AG04450 (cell line): ENCODE measurements around the gene MALRD1. TPM values are rescaled to one million over a fixed set of nuclear protein-coding genes. Genes with fewer than 3 reads are reported as not detected.

Experiments used
- CTCF ChIA-PET: fragments of 300-600, 350-600 bp; formaldehyde crosslinking; extraction: SDS; loops from one replicate; lab custom pipeline; 2022; ENCODE audit warnings: antibody characterized with exemption, inconsistent platforms; lab: Charles Lee
- POLR2A ChIA-PET: fragments of 350-600 bp; formaldehyde crosslinking; extraction: SDS; loops from one replicate; lab custom pipeline; 2021; ENCODE audit warnings: antibody characterized with exemption, inconsistent platforms; lab: Yijun Ruan, JAX
- DNase-seq: peaks from one replicate; pipeline ENCODE4 v3.0.0-alpha.2; 2011; ENCODE audit warnings: low read depth, low spot score
- H3K27ac ChIP-seq: one replicate; pipeline ENCODE4 v1.5.1; 2012; ENCODE audit warnings: low read depth, low read length, control low read depth
- H3K27me3 ChIP-seq: one replicate; pipeline ENCODE4 v1.6.0; 2012; ENCODE audit warnings: low read length; ENCODE audit not compliant: control insufficient read depth, insufficient read depth
- H3K4me3 ChIP-seq: 2 replicates; pipeline ENCODE4 v1.5.1; 2011; ENCODE audit warnings: mild to moderate bottlenecking, low read depth, low read length, control low read depth
- H3K9me3 ChIP-seq: 2 replicates; pipeline ENCODE4 v1.5.1; 2012; ENCODE audit warnings: low read length; ENCODE audit not compliant: control insufficient read depth, insufficient read depth
- CTCF ChIP-seq: IDR thresholded peaks from 2 replicates; pipeline ENCODE4 v1.5.1; 2011; ENCODE audit warnings: low read depth, low read length, control low read depth, inconsistent platforms
- polyA plus RNA-seq: library from polyadenylated mRNA; depleted of rRNA; stranded (reverse); fragments of >200 nt; gene quantifications from 2 replicates; pipeline ENCODE4 v1.2.3, GENCODE V29; 2011

MALRD1 gene
- polyA plus RNA-seq, 1 experiment = 2.4 TPM

- H3K27ac ChIP-seq = no peak overlapping the region
- no peak for TF ChIP-seq CTCF
- POLR2A ChIA-PET = no interaction called here
- no peak overlapping the region for H3K4me3 ChIP-seq
- DNase-seq = no peak
- CTCF ChIA-PET = no interaction called here
- no peaks in the 10 kb centered on the region for H3K27me3 ChIP-seq
- no peaks in the 10 kb centered on the region for H3K9me3 ChIP-seq
Measured at GRCh38 chr10:19247843-19248242, 199.2 kb downstream of the MALRD1 start.

GRCh38 chr10:19250546-19250945 lies 201.9 kb downstream of the MALRD1 start:
- H3K27me3 ChIP-seq = no peaks in the 10 kb centered on the region
- H3K9me3 ChIP-seq = no peaks in the 10 kb centered on the region
- TF ChIP-seq CTCF = no peak
- peak; percentile 63 for DNase-seq
- ChIA-PET POLR2A (interaction anchor here (0.6 kb wide), 1 partner anchor 462 kb away, joined by 7 read pairs; no protein-coding TSS in a partner anchor), CTCF (no interaction called here)
- H3K4me3 ChIP-seq = no peak overlapping the region
- H3K27ac ChIP-seq = no peak overlapping the region

GRCh38 chr10:19252531-19252930 lies 203.9 kb downstream of the MALRD1 start:
- Histone ChIP-seq H3K9me3 (no peaks in the 10 kb centered on the region), H3K27me3 (no peaks in the 10 kb centered on the region), H3K4me3 (no peak overlapping the region), H3K27ac (no peak overlapping the region)
- CTCF ChIA-PET = no interaction called here
- no peak for TF ChIP-seq CTCF
- no peak for DNase-seq
- POLR2A ChIA-PET = no interaction called here

- H3K9me3 ChIP-seq = no peaks in the 10 kb centered on the region
- H3K4me3 ChIP-seq = no peak overlapping the region
- H3K27me3 ChIP-seq = no peaks in the 10 kb centered on the region
- ChIA-PET POLR2A (no interaction called here), CTCF (no interaction called here)
- TF ChIP-seq CTCF = no peak
- no peak for DNase-seq
- H3K27ac ChIP-seq = no peak overlapping the region
Measured at GRCh38 chr10:19256331-19256730, 207.7 kb downstream of the MALRD1 start.

- ChIA-PET CTCF (no interaction called here), POLR2A (no interaction called here)
- H3K4me3 ChIP-seq = no peak overlapping the region
- TF ChIP-seq CTCF = no peak
- no peaks in the 10 kb centered on the region for H3K9me3 ChIP-seq
- H3K27me3 ChIP-seq = no peaks in the 10 kb centered on the region
- no peak overlapping the region for H3K27ac ChIP-seq
- no peak for DNase-seq
Measured at GRCh38 chr10:19263262-19263661, 214.7 kb downstream of the MALRD1 start.
